ENCODE data around the gene LSAMP.

LSAMP gene

DNA sequence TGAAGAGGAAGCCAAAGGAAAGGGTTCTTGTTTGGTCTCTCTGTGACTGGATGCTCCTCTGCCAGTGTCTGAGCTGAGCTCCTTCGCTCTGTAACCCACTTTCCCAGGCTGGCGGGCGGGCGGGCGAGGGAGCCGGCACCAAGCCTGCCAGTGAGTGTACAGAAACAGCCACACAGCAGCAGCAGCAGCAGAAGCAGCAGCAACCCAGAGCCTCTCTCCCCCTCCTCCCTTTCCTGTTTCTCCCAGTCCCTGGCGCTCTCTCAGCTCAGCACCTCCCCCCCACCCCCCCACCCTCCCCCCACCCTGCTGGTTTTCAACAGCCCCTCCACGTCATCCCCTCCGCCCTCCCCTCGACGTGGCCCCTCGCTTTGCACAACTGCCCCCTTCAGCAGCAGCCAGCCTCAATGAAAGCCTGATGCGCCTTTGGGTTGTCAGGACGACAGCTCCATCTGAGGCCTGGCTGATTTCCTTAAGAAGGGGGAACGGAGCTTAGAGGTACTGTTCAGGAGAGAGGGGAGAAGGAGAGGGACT lies at the start of gene LSAMP:
Gene LSAMP, minus strand, starts transcription at position 177 of the 531 bp plus-strand sequence.
- DNase-seq (ENCODE audit: low read depth), result no peak
- peak within 1 kb of the TSS; percentile 67 for H3K4me3 ChIP-seq (ENCODE audit: low read depth, low read length)
- TF ChIP-seq, protein P1, sequence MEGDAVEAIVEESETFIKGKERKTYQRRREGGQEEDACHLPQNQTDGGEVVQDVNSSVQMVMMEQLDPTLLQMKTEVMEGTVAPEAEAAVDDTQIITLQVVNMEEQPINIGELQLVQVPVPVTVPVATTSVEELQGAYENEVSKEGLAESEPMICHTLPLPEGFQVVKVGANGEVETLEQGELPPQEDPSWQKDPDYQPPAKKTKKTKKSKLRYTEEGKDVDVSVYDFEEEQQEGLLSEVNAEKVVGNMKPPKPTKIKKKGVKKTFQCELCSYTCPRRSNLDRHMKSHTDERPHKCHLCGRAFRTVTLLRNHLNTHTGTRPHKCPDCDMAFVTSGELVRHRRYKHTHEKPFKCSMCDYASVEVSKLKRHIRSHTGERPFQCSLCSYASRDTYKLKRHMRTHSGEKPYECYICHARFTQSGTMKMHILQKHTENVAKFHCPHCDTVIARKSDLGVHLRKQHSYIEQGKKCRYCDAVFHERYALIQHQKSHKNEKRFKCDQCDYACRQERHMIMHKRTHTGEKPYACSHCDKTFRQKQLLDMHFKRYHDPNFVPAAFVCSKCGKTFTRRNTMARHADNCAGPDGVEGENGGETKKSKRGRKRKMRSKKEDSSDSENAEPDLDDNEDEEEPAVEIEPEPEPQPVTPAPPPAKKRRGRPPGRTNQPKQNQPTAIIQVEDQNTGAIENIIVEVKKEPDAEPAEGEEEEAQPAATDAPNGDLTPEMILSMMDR (IDR thresholded peaks at IDR 0.05; ENCODE audit: low read depth, low read length, missing control alignments), result no peak
- in situ Hi-C loops (cut with HindIII; ENCODE audit: low sequenced_read_pairs), result no loop called here

DNA sequence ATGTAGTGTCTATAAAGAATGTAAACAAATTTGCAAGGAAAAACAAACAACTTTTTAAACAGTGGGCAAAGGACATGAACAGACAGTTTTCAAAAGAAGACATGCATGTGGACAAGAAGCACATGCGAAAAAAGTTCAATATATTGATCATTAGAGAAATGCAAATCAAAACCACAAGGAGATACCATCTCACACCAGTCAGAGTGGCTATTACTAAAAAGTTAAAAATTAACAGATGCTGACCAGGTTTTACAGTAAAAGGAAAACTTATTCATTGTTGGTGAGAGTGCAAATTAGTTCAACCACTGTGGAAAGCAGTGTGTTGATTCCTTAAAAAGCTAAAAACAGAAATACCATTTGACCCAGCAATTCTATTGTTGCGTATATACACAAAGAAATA lies 47.1 kb upstream of the LSAMP start:
- no peak overlapping the region for H3K4me3 ChIP-seq (ENCODE audit: low read depth, low read length)
- DNase-seq (ENCODE audit: low read depth), result no peak
- TF ChIP-seq, protein P1 (IDR thresholded peaks at IDR 0.05; ENCODE audit: low read depth, low read length, missing control alignments), result no peak
- in situ Hi-C loops (cut with HindIII; ENCODE audit: low sequenced_read_pairs), result no loop called here

GRCh38 chr3:116483135-116483534 lies 37.8 kb upstream of the LSAMP start:
- TF ChIP-seq, protein P1 (IDR thresholded peaks at IDR 0.05; ENCODE audit: low read depth, low read length, missing control alignments), result no peak
- DNase-seq (ENCODE audit: low read depth), result no peak
- in situ Hi-C loops (cut with HindIII; ENCODE audit: low sequenced_read_pairs), result no loop called here
- H3K4me3 ChIP-seq (ENCODE audit: low read depth, low read length), result no peak overlapping the region

DNA sequence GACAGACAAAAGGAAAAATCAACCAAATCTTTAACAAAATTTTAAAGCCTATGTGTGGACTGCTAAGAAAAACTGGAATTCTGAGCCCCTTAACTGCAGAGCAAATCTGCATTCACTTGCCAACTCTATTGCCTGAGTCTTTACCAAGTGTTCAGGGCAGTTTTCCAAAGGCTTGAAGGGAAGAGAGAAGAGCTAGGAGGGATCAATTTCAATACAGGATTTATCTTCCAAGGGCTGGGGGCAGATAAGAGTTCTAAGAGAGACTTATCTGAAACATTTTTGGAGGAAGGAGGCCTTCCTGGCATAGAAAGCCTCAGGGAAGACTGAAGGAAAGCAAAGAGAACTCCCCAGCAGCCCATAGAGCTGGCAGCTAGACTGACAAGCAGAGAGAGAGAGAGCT lies 31.4 kb upstream of the LSAMP start:
- H3K4me3 ChIP-seq (ENCODE audit: low read depth, low read length), result no peak overlapping the region
- TF ChIP-seq, protein P1 (IDR thresholded peaks at IDR 0.05; ENCODE audit: low read depth, low read length, missing control alignments), result no peak
- in situ Hi-C loops (cut with HindIII; ENCODE audit: low sequenced_read_pairs), result no loop called here
- DNase-seq (ENCODE audit: low read depth), result no peak

DNA sequence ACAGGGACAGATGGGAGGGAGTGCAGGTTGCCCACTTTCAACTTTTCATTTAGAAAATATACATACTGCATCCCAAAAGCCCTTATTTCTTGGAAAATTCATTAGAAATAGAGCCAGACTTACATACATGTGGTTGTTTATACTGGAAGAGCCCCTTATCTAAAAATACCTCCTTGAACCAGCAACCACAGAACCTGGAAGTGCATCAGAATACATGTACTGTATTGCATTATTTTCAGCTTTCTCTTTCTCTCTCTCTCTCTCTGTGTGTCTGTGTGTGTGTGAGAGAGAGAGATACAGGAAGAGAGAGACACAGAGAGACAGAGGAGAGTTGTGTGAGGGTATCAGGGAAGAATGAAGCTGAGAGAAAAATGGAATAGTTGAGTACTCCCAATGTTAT lies 29.5 kb upstream of the LSAMP start:
- TF ChIP-seq, protein P1 (IDR thresholded peaks at IDR 0.05; ENCODE audit: low read depth, low read length, missing control alignments), result no peak
- peak; percentile 9 for DNase-seq (ENCODE audit: low read depth)
- in situ Hi-C loops (cut with HindIII; ENCODE audit: low sequenced_read_pairs), result no loop called here
- H3K4me3 ChIP-seq (ENCODE audit: low read depth, low read length), result no peak overlapping the region

- in situ Hi-C loops (cut with HindIII; ENCODE audit: low sequenced_read_pairs), result no loop called here
- no peak for DNase-seq (ENCODE audit: low read depth)
- TF ChIP-seq, protein P1 (IDR thresholded peaks at IDR 0.05; ENCODE audit: low read depth, low read length, missing control alignments), result no peak
- H3K4me3 ChIP-seq (ENCODE audit: low read depth, low read length), result no peak overlapping the region
Measured at GRCh38 chr3:116474032-116474780, 28.9 kb upstream of the LSAMP start.
